ENCODE results near the gene MATN3.

- no peak for TF ChIP-seq POLR2A (IDR thresholded peaks at IDR 0.05)
- no peak for TF ChIP-seq CTCF (IDR thresholded peaks at IDR 0.05)
- TF ChIP-seq POLR2AphosphoS5 (IDR thresholded peaks at IDR 0.05): no peak
These were observed 28.2 kb upstream of the MATN3 start for GRCh38 chr2:20040489-20041172.
